ENCODE measurements around the gene SLC12A8.

DNA sequence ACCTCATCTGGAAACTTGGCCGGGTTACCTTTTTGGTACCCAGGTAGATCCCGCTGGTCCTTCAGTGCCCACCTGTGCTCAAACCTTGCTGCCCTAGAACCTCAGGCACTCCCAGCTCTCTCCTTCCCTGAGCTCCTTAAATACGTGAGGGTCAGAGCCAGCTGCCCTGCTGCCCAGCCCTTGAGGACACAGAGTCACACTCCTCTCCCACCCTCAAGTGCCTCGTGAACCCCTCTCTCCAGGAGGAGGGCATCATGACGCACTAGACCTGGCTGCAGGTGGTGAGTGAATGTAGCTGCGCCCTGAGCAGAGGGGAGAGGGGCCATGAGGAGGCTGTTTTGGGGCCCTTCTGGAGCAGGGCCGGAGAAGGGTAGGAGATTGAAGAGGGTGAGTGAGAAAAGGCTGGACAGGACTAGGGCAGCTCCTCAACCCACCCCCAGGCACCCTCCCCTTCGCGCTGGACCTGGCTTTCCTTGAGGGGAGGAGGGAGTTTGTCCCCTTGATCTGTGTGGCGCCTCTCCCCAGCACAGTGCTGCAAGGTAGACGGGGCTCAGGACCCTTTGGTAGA lies 941 bp downstream of the SLC12A8 start:
- TF ChIP-seq, protein P1, sequence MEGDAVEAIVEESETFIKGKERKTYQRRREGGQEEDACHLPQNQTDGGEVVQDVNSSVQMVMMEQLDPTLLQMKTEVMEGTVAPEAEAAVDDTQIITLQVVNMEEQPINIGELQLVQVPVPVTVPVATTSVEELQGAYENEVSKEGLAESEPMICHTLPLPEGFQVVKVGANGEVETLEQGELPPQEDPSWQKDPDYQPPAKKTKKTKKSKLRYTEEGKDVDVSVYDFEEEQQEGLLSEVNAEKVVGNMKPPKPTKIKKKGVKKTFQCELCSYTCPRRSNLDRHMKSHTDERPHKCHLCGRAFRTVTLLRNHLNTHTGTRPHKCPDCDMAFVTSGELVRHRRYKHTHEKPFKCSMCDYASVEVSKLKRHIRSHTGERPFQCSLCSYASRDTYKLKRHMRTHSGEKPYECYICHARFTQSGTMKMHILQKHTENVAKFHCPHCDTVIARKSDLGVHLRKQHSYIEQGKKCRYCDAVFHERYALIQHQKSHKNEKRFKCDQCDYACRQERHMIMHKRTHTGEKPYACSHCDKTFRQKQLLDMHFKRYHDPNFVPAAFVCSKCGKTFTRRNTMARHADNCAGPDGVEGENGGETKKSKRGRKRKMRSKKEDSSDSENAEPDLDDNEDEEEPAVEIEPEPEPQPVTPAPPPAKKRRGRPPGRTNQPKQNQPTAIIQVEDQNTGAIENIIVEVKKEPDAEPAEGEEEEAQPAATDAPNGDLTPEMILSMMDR (IDR thresholded peaks at IDR 0.05; ENCODE audit: low read depth, low read length): no peak
- no peak for TF ChIP-seq POLR2A (IDR thresholded peaks at IDR 0.05; ENCODE audit: extremely low read depth, insufficient read length)
- TF ChIP-seq MAX (IDR thresholded peaks at IDR 0.05; ENCODE audit: low read depth, low read length): no peak
- no peak for TF ChIP-seq MYC (IDR thresholded peaks at IDR 0.05; ENCODE audit: low read depth, low read length)
